IPS-NIHi7 (cell line): Measurements from ENCODE around the gene USH2A.
A peak's percentile ranks its signal among the peaks of the same experiment; 100 is the strongest.

Experiments
- DNase-seq: peaks from one replicate; pipeline ENCODE4 v3.0.0; 2012; ENCODE audit warnings: mixed read lengths; ENCODE audit errors: extremely low spot score

USH2A gene

DNA sequence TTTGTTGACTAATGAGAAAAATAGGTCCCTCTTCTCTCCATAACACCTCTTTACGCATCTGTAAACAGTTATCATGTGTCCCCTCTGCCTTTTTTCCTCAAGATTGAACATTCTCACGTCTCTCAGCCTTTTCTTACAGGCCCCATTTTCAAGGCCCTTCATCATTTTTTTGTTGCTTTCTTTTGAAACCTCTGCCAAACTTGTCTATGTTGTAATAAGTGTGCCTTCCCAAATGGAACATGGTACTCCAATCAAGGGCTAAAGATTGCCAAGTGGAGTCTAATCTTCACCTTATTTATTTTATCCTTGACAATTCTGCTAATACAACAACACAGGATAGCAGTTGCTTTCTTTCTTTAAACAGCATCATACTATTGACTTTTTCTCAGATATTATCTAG lies 280.3 kb downstream of the USH2A start:
- no peak for DNase-seq

DNA sequence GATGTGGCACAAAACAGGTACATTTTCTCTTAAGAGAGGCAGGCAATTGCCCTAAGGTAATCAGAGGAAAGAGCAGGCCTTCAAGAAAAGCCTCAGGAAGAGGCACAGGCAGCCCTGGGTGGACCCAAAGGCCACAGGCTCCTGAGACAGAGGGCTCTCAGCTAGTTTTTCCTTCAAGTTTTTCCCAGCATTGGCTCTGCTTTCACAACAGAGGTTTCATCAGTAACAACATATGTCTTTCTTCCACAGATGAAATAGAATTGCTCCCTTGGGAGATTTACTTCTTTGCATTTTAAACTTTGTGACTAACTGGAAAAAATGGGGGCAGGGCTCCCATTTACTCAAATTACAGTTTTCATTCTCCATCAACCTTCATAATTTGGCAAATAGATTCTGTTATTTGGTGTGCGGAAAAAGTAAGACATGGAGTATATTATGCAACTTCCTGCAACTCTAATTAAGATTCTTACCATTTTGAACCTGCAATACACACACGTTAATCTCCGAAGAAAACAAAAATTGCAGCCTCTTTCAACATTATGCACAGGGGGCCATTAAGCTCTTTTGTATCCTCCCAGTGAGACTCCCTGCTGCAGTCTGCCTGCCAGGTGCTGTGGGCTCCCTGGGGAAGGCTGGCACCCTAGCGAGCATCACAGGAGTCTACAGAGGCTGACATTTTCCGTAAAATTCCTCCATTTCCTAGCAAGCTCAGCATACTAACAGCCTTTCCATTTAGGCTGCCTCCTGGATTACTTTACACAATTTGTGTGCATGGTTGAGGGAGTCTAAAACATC lies 282.3 kb downstream of the USH2A start:
- peak; percentile 12 for DNase-seq

DNA sequence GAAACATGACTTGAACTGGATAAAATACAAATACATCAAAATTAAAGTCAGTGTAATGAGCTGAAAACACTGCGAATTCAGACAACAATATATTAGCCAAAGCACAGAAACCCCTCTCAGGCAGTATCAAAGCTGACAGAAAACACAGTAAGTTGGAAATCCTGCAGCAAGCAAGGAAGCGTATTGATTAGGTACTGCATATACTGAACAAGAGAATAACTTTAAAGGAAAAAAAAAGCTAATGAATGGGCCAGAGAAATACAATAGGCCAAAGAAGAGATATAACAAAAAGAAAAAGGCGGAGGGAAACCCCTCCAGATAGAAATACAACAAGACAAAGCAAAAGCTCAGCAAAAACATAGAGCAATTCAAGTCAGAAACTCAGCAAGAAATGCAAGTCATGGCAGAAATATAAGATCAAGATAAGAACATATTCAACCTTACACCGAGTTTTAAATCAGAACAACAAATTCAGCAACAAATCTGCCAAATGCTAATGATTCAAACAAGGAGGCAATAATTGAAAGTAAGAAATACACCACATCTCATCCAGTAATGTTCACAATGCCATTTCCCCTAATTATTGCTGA lies 299.0 kb downstream of the USH2A start:
- no peak for DNase-seq

DNA sequence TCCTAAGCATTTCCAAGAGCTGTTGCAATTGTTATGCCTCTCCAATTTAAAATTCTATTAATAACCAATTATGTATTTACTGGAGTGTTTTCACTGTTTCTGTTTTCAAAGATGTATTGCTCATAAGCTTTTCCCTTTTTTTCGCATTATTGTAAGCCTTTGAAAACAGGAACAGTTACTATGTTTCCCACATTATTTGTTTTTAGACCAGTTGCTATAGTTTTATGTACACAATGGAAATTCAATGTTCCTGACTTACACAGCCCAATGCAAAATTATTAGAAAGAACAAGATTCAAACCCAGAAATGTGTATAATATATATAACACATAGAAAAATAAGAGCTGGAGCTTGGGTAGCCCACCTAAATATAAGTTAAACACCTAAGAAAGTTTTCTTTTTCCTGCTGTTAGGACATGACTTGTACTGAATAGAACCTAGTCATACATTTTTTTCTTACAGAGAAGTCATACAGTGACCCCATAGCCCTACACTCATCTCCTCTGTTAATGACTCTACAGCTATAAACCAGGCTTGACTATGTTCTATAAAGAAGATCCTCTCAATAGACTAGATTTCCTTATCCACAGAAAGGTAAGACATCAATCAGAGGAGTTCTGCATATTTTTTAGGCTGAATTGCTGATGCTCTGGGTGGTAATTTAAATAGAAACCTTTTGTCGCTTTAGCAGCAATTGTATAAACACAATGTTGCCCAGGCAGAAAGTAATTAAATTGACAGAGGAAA lies 299.6 kb downstream of the USH2A start:
- DNase-seq: no peak

DNA sequence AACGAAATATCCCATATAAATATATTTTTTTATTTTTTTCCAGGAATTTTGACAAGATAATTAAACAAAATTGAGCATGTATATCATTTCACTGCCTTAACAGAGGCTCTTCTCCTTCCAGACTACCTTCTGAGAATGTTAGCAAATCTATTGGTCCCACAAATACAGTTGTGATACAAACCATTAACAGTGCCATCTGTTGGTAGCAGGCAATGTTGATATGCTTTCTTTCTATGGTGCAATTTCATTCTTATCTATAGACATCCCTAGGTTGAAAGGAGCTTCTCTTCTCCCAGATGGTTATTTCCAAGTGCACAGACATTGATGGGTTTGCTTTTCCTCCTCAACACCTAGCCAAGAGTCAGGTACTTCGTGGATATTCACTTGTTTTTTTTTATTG lies 303.6 kb downstream of the USH2A start:
- peak; percentile 24 for DNase-seq

DNA sequence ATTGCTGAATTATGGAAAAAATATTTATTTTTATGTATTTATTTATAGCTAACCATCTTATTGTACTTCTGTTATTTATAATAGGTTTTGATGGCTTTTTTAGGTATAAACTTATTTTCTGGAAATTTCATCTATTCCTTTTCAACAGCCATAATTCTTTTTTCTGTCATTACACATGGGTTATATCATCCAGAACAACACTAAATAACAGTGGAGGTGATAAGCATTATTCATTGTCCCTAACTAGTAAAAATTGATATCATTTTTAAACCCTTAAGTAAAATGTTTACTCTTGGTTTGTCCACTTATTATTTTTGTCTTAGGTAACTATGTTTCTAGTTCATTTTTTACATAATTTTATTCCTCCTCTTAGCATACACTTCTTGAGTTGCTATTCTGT lies 309.1 kb downstream of the USH2A start:
- DNase-seq: no peak

DNA sequence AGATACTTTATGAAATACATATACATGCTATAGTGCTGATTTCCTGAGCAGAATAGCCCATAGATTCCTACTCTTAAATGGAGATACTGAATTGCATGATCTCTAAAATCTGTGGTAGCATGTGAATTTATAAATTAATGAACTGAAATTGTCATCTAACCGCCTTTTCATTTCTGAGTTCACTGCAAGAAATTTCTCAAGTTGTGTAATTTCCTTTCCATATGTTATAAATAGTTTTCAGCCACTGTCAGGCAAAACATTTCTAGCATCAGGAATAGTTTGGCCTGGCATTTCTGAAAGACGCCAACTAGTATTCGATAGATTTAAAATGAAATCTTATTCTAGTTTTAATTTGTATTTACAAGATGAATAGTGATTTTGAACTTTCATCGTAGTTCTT lies 310.1 kb downstream of the USH2A start:
- DNase-seq: no peak

DNA sequence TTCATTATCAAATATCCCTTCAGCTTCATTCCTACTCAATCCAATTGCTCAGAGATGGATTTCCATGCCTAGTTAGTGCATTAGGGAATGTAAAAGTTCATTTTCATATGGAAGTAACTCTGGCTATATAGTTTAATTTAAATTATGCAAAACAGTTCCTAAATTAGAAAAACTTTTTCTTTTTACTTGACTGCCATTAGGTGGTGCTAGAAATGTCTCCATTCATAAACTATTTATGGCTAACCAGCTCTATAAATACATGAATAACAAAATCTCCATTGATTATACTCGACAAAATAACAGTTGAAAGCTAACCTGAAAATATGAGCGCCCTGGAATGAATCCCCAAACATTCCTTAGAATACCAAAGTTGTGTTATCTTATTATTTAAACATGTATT lies 311.4 kb downstream of the USH2A start:
- DNase-seq: no peak

DNA sequence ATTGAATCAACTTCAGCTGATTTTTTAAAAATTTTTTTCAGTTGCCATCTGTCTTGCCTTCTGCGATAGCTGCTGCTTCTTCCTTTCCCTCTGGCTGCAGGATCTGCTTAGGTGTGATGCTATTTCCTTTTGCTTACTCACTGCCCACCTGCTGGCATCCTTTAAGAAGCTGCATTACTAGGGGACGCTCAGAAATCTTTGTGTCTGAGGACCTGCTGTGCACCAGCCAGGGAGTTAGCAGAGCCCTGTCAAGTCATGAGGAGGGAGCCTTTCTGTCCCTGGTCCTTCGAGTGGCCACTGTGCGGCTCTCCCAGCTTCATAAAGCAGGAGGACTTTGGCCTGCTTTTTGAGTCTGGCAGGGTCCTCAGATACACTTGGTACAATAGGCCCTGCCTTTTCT lies 327.8 kb downstream of the USH2A start:
- DNase-seq: peak; percentile 69

DNA sequence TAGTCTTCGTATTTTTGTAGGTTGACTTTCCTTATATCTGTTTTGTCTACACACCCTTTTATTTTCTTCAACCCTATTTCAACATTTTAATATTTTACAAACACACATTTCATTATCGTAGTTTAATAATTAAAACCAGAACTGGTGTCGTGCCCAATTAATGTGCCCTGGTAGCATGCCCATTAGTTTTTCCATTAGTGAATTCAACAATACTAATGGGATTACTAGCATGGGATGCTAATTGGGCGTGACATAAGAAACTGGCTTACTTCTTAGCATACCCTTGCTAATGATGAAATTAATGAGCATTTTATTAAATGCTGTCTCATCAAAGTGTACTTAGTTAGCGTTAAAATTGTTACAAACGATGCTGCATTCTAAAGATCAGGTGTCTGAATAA lies 332.7 kb downstream of the USH2A start:
- no peak for DNase-seq

DNA sequence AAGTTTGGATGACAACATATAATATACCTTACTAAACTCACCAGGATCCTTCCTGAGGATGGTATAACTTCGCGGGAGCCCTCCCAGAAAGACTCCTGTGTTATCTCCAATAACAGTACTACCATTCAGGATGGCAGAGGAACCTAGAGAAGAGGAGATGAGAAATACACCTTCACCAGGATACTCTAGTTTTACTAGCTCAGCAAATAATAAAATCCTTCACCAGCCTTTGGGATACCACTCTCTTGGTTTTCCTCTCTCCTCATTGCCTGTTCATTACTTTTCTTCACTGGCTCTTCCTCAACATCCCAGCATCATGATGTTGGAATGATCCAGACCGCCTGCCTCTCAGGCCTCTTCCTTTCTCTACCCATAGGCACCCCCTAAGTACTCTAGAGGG lies 336.6 kb downstream of the USH2A start:
- no peak for DNase-seq

DNA sequence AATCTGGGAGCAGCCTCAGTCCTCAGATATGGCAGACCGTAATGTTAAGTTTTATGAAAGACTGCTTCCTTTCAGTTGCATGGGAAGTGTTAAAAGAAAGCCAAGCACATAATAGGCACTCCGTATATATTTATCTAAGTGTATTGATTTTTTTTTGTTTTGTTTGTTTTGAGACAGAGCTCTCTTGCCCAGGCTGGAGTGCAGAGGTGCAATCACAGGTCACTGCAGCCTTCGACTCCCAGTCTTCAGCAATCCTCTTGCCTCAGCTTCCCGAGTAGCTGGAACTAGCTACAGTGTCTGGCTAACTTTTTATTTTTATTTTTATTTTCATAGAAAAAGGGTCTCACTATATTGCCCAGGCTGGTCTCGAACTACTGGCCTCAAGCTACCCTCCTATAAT lies 341.8 kb downstream of the USH2A start:
- no peak for DNase-seq

DNA sequence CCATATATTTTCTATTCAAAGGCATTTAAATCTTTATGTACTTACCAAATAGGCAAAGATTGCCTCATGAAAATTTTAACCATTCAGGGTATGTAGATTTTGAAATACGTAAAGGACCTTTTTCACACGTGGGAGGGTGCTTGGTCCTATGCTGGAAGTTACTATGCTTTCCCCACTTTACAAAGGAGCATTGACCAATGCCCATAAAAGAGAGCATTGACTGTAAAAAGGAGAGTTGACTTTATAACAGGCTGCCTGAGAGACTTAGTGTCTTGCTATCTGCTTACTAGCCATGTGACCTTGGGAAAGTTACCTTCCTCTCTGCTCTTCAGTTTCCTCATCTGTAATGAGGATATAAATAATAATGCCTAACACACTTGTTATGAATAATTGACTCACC lies 346.5 kb downstream of the USH2A start:
- no peak for DNase-seq

DNA sequence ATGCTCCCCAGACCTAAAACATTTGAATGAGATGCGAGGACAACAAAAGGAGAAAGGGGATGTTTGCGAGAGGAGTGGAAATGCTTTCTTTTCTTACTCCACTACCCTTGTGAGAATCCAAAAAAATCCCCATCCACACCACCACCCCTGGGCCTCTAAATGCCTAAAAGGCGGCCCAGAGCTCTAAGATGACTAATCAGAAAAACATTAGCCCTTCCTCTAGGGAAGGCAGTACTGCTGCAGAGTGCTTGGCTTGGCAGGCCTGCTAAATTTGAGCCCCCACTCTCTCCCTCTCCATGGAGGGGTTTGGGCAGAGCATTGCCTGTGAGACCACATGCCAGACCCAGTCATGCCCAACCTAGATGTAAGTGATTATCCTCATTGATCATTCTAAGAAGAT lies 347.9 kb downstream of the USH2A start:
- peak; percentile 44 for DNase-seq

DNA sequence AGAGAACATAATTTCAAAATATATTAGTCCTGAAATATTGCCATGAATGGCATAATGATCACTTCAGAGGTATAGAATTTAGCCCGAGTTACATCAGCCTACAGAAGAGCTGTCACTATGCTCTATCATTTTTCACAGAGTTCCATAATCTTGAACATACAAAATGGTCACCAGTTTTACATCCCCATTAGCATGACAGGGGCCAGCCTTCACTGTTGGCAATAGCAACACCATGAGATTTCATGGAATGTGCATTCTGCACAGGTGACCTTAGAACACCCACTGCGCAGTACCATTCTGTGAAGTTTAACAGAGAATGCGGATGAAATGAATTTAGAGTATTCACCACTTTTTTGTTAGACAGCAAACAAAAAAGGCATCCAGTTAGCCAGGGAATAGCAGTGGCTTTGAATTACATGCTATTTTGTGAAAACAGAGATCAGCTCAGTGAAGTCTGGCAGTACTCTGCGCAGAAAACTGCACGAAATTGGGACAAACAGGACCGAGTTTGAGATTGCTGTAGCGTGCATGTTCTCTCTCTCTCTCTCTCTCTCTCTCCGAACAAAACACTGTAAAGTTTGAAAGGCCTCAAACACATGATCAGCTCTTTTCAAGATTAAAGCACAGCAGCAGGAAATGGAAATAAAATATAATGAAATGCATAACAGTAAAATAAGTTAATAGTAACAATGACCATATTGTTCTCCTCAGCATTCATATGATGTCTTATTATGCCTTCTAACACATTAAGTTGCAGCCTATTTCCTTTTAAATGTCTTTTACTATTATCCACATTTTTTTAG lies 349.3 kb downstream of the USH2A start:
- DNase-seq: no peak

DNA sequence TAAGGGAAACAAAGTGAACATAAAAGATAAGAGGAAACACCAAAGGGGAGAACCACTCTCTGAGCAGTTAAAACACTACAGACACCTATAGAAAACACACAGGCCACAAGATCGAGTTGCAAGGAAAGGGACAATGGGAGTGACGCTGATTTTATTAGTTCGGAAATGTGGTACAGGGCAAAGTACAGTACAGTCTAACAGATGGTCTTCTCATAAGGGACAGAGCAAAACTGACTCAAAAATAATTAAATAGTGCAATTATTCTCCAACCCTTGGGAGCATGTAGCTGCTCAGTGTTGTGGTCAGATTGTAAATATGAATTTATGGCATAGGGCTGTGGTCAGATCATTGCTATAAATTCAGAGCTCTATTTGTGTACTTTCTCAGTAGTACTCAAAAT lies 352.0 kb downstream of the USH2A start:
- no peak for DNase-seq

DNA sequence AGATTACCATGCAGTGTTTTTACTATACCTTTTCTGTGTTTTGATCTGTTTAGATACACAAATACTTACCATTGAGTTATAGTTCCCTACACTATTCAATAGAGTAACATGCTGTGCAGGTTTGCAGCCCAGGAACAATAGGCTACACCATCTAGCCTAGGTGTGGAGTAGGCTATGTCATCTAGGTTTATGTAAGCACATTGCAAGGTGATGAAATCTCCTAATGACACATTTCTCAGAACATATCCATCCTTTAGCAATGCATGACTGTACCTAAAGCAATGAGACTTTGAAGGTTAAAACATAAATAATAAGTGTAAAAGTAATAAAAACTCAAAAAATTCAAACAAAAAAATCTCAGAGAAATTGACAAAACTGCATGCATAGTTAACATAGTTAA lies 358.6 kb downstream of the USH2A start:
- no peak for DNase-seq

DNA sequence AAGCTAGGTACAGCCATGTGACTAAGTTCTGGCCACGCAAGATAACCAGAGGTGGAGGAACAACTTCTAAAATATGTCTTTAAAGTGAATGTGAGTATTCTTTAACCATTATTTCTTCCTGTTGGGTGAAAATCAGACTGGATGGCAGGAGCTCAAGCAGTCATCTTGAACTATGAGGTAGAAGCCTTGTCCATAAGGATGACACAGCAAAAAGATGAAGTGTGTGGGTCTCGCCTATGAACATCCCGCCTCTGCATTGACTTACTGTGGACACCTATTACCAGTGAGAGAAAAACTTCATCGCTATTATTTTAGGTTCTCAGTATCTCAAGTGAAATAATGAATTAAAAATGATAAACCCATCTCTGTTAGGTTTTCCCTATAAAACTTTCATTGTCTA lies 365.3 kb downstream of the USH2A start:
- no peak for DNase-seq

DNA sequence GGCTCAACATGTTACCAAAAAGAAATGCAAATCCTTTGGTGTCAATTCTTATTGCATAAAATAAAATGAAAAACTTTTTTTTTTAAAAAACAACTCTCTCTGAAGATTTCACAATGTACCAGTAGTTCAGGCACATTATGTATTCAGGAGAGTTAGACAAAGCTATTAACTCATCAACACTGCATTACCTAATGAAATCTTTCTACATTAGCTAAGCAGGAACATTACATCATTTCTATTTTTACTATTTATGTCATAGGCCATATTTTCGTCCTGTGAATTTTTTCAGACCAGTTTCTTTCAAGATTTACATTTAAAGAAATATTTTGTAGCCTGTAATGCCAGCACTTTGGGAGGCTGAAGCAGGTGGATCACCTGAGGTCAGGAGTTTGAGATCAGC lies 366.2 kb downstream of the USH2A start:
- DNase-seq: no peak

DNA sequence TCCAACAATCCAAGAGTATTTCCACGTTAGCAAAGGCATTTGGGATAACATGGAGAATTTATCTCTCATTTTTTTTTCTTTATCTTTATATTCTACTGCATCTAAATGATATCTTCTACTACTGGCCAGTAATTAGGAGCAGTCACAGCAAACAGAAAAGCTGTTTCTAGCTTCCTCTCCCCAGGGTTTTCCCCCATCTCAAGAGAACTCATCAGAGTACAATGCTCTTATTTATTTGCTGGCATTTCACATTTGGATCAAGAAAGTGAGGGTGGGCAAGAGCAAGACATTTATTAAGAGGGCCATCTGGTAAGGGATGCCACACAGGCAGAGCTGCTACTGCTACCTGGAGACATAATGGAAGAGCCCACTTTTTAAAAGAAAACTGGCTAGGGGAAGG lies 368.2 kb downstream of the USH2A start:
- no peak for DNase-seq

DNA sequence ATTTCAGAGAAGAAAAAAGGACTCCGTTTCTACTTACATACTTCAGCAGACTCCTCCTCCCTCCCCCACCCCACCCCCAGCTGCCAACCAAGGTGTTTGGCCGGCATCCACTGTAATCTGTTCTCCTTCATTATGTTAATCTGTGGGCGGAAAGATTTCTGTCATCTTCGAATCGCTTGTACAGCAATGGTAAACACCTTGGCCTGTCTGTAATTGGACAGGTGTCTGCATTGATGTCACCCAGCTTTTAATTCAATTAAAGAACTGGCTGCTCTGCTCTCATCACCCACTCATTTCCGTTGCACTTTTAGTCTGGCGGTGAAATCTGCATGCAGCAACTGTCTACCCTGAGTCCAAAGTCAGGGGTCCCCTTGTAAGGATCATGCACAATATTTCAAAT lies 368.6 kb downstream of the USH2A start:
- no peak for DNase-seq

DNA sequence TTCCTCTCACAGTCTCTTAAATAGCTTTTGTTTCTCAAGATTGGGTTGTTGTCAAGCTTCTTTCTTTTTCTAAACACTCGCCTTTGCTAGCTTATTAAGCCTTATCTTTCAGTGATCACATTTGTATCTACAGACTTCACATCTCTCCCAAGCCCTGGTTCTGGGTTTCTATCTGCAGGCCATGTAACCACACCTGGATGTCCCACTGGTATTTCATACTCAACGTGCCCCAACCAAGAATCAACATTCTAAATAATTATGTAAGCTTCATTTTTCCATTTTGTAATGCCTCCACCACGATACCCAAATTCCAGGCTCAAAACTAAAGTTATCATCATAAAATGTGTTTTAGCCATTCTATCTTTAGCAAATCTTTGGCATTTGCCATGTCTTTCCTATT lies 372.2 kb downstream of the USH2A start:
- no peak for DNase-seq
